Stimulated activated CD8-positive, alpha-beta memory T cell treated with anti-CD3 and anti-CD28 coated beads, Interleukin-12 subunit alpha, Interleukin-12 subunit beta, amount 100 ng/mL, for 24 hours (primary cell): ENCODE results near the gene RIC8A.

Experiments used
- DNase-seq: peaks from one replicate; pipeline ENCODE4 v3.0.0-alpha.2; 2020; ENCODE audit errors: extremely low read depth

The RIC8A gene

GRCh38 chr11:204587-205109, 2.9 kb upstream of the RIC8A start:
- DNase-seq, result no peak

GRCh38 chr11:205221-206001, 2.1 kb upstream of the RIC8A start:
- no peak for DNase-seq

- DNase-seq, result no peak
Observed at GRCh38 chr11:206002-206384, 1.5 kb upstream of the RIC8A start.

- no peak for DNase-seq
Observed at GRCh38 chr11:206526-207207, 841 bp upstream of the RIC8A start.

GRCh38 chr11:207863-208180, 314 bp downstream of the RIC8A start:
- DNase-seq, result no peak

GRCh38 chr11:208181-208916, 841 bp downstream of the RIC8A start:
- DNase-seq, result peak; percentile 57

GRCh38 chr11:208917-209260, 1.4 kb downstream of the RIC8A start:
- no peak for DNase-seq

- DNase-seq, result no peak
Observed at GRCh38 chr11:209275-210121, 2.0 kb downstream of the RIC8A start.

- DNase-seq, result no peak
Observed at GRCh38 chr11:210122-210802, 2.8 kb downstream of the RIC8A start.

GRCh38 chr11:210803-211180, 3.3 kb downstream of the RIC8A start:
- no peak for DNase-seq

GRCh38 chr11:211295-211694, 3.8 kb downstream of the RIC8A start:
- no peak for DNase-seq

- no peak for DNase-seq
Observed at GRCh38 chr11:211741-212140, 4.2 kb downstream of the RIC8A start.

- no peak for DNase-seq
Observed at GRCh38 chr11:212150-213100, 4.9 kb downstream of the RIC8A start.

GRCh38 chr11:213111-213510, 5.6 kb downstream of the RIC8A start:
- DNase-seq, result no peak

GRCh38 chr11:214083-214482, 6.6 kb downstream of the RIC8A start:
- DNase-seq, result no peak

GRCh38 chr11:215581-216037, 8.1 kb downstream of the RIC8A start:
- DNase-seq, result no peak

- no peak for DNase-seq
Observed at GRCh38 chr11:216081-216974, 8.8 kb downstream of the RIC8A start.

- no peak for DNase-seq
Observed at GRCh38 chr11:217704-218103, 10.2 kb downstream of the RIC8A start.
